Adrenal gland (tissue), 12 donors: ENCODE data around the gene SYNRG. TPM values are rescaled to one million over a fixed set of nuclear protein-coding genes. Genes with fewer than 3 reads are reported as not detected.

Experiments
- DNase-seq, 7 donors: peaks; one replicate each; pipeline ENCODE4 v3.0.0-alpha.2; 2019 to 2020
- H3K27ac ChIP-seq, 5 donors: fragments of 200-600 bp; sonication (generic) in 4 of 5; 1 replicate in 3 of 5; 2 replicates in 2 of 5; pipeline versions ENCODE4 v1.5.1 to v1.8.0; 2016 to 2020; ENCODE audit warnings: mild to moderate bottlenecking in 1 of 5
- H3K27me3 ChIP-seq: fragments of 200-600 bp; 2 replicates; pipeline ENCODE4 v1.8.0; 2021
- H3K36me3 ChIP-seq, 2 donors: fragments of 200-600 bp; replicated peaks in 1 of 2; 1 replicate in 1 of 2; 2 replicates in 1 of 2; pipeline versions ENCODE4 v1.5.1 to v1.8.0; 2018 to 2022
- H3K4me1 ChIP-seq, 2 donors: fragments of 200-600 bp; replicated peaks in 1 of 2; 1 replicate in 1 of 2; 2 replicates in 1 of 2; pipeline versions ENCODE4 v1.5.1 to v1.8.0; 2018 to 2021
- H3K4me3 ChIP-seq, 4 donors: fragments of 200-600 bp; sonication (generic) in 3 of 4; one replicate each; pipeline ENCODE4 v1.5.1; 2016 to 2018
- H3K9me3 ChIP-seq, 3 donors: fragments of 200-600 bp; sonication (generic) in 1 of 3; replicated peaks in 1 of 3; 1 replicate in 2 of 3; 2 replicates in 1 of 3; pipeline versions ENCODE4 v1.5.1 to v1.8.0; 2016 to 2021
- CTCF ChIP-seq, 6 experiments: fragments of 450-650 bp in 4 of 6; fragments of 200-600 bp in 2 of 6; sonication (generic) in 1 of 6; IDR thresholded peaks; 1 replicate in 5 of 6; 2 replicates in 1 of 6; pipeline versions ENCODE4 v1.5.1 to v1.8.0; 2016 to 2021; ENCODE audit warnings: antibody characterized with exemption in 6 of 6, mild to moderate bottlenecking in 2 of 6, moderate library complexity in 1 of 6
- POLR2A ChIP-seq, 2 donors: fragments of 450-650 bp; IDR thresholded peaks; one replicate each; pipeline ENCODE4 v1.6.1; 2017; ENCODE audit warnings: antibody characterized with exemption in 2 of 2, mild to moderate bottlenecking in 2 of 2, moderate library complexity in 1 of 2
- WGBS, 4 donors: extraction: QIAGEN DNeasy Blood & Tissue Kit in 2 of 4; methylation state at CpG; one replicate each; pipeline versions ENCODE4 v1.1.5 to v1.1.7; 2013 to 2017; 5-methylcytosine and 5-hydroxymethylcytosine counted together
- intact Hi-C, 2 donors: fragments of 100-400 bp; cut with DNase I; formaldehyde crosslinking; loops; one replicate each; pipeline versions ENCODE4 v1.14.1 to v1.15.0; 2022 to 2023
- polyA plus RNA-seq, 3 donors: library from polyadenylated mRNA; stranded (reverse); fragments of 200-250 nt in 2 of 3; fragments of 350-450 nt in 1 of 3; fragmentation: Illumina TruSeq in 1 of 3; extraction: RNeasy Lipid Tissue Mini Kit (QIAGEN cat#74804) in 1 of 3; gene quantifications; one replicate each; pipeline ENCODE4 v1.2.3, GENCODE V29; 2013 to 2014
- total RNA-seq, 9 donors: library from RNA; depleted of rRNA in 4 of 9; stranded (reverse); fragments of >200 nt in 4 of 9; fragments of 120-200 nt in 1 of 9; fragmentation: NEBNext Ultra II Directional in 1 of 9; extraction: Animal tissue kit (Norgen Biotek cat#: 25700) in 1 of 9; gene quantifications; one replicate each; pipeline versions ENCODE4 v1.1.0 to v1.2.4, GENCODE V29; 2013 to 2023
- donor health status: healthy with polysubstance abuse.
- donor health status: Bipolar disorder and iron deficiency.
- donor health status: DM: yes; HTN: yes; CAD: no.
- donor health status: DM: no; HTN: no; CAD: no.
- donor health status: DM: no; HTN: no; CAD: no.
- donor health status: DM: yes; HTN: yes; CAD: no.

SYNRG gene
- total and polyA plus RNA-seq, 12 donors, result 8.5 to 45.7 (median 29.3) TPM

DNA sequence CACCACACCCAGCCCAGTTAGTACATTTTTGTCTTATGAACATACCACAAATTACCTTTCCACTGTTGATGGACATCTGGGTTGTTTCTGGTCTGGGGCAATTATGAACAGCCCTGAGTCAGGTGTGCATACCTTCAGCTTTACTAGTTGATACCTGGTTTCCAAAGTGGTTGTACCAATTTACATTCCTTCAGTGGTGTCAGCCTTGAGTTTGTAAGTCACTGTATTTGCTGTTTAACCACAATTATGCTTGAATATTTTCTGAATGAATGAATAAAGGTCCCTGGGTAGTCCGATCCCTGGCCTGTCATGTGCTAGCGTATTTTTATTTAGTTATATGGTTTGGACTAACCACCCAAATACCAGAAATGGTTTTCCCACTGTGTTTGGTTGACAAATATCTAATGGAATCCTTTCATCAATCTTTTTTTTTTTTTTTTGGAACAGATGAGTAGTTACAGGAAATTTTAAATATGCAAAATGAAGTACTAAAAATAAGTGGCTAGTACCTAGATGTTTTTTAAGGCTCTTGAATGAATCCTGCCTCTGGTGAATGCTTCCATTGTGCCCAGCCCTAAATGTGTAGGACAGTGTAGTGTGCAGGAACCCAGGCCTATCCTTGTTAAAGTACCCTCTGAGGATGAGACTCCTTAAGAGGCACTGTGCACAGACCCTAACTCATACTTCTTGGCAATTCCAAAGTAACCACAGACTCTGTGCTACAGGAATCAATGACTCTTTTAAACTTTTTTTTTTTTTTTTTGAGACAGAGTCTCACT lies 115.8 kb downstream of the SYNRG start:
- H3K27ac ChIP-seq, result peak overlapping the region in 3 of 5 donors; percentile 2 to 85 (median 27)
- H3K27me3 ChIP-seq, result no peaks in the 10 kb centered on the region
- TF ChIP-seq CTCF (IDR thresholded peaks at IDR 0.05) (no peak), POLR2A (IDR thresholded peaks at IDR 0.05) (no peak)
- H3K36me3 ChIP-seq, result no peaks in the 10 kb centered on the region
- peaks cover 25 to 41% of the 10 kb centered on the region in 2 donors for H3K4me1 ChIP-seq
- no peak overlapping the region for H3K4me3 ChIP-seq
- DNase-seq, result no peak
- H3K9me3 ChIP-seq, result no peaks in the 10 kb centered on the region
- intact Hi-C loops, result no loop called here
- WGBS, 4 donors, result 74 to 90% (median 88%) methylated on average over 2 of the region's 2 CpGs

DNA sequence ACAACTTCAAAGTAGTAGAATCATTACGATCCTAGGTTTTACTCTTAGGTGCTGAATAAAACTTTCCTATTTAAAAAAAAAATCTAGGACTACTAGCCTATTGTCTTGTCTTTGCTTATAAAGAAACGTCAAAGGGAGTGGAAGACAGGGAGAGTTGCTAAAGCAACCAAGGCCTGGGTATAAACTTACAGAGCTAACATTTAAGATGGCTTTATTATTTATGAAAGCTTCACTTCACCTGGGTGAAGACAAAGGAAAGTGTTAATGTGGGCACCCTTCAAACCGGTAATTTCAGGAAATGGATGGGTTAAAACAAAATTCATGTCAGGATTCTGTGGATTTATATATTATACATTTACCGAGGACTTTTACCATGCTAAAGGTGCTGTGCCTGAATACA lies 117.1 kb downstream of the SYNRG start:
- peaks cover 31 to 51% of the 10 kb centered on the region in 2 donors for H3K4me1 ChIP-seq
- no peaks in the 10 kb centered on the region for H3K36me3 ChIP-seq
- WGBS, 4 donors, result 37 to 44% (median 40%) methylated on average over 4 of the region's 4 CpGs
- TF ChIP-seq CTCF (IDR thresholded peaks at IDR 0.05), result no peak
- no peak for TF ChIP-seq POLR2A (IDR thresholded peaks at IDR 0.05)
- DNase-seq, result no peak
- H3K27me3 ChIP-seq, result no peaks in the 10 kb centered on the region
- intact Hi-C loops, result no loop called here
- no peaks in the 10 kb centered on the region for H3K9me3 ChIP-seq
- peak overlapping the region in 1 of 4 donors; percentile 92 for H3K4me3 ChIP-seq
- peak overlapping the region in 4 of 5 donors; percentile 85 to 93 (median 88) for H3K27ac ChIP-seq

- intact Hi-C loops, result no loop called here
- TF ChIP-seq POLR2A (IDR thresholded peaks at IDR 0.05), result peak in 1 of 2 donors; percentile 60
- no peak for TF ChIP-seq CTCF (IDR thresholded peaks at IDR 0.05)
- H3K36me3 ChIP-seq, result no peaks in the 10 kb centered on the region
- 11 to 16% (median 12%) methylated on average over 17 to 24 of the region's 24 CpGs for WGBS, 4 donors
- H3K27me3 ChIP-seq, result no peaks in the 10 kb centered on the region
- H3K4me1 ChIP-seq, result peaks cover 31 to 51% of the 10 kb centered on the region in 2 donors
- H3K27ac ChIP-seq, result peak overlapping the region in 4 of 5 donors; percentile 85 to 93 (median 88)
- peak overlapping the region in 3 of 4 donors; percentile 45 to 92 (median 54) for H3K4me3 ChIP-seq
- peak; percentile 73 to 89 (median 87) for DNase-seq
- no peaks in the 10 kb centered on the region for H3K9me3 ChIP-seq
Observed at GRCh38 chr17:37490638-37491614, 118.3 kb downstream of the SYNRG start.
